Heart left ventricle (tissue), 16 donors: ENCODE results near the gene TRPT1. TPM values are rescaled to one million over a fixed set of nuclear protein-coding genes. Genes with fewer than 3 reads are reported as not detected.

Source experiments
- ATAC-seq, 4 donors: fragments of 200-7000 bp; cut with Tn5 transposase; one replicate each; pipeline ENCODE4 v1.9.1; 2020 to 2022; ENCODE audit warnings: moderate library complexity in 4 of 4, mild to moderate bottlenecking in 3 of 4, moderate number of reproducible peaks in 1 of 4
- DNase-seq, 5 donors: peaks; one replicate each; pipeline ENCODE4 v3.0.0-alpha.2; 2020
- H3K27ac ChIP-seq, 12 donors: fragments of 200-600 bp; sonication (generic) in 4 of 12; one replicate each; pipeline versions ENCODE4 v1.5.0 to v1.8.0; 2016 to 2022; ENCODE audit warnings: mild to moderate bottlenecking in 2 of 12
- H3K27me3 ChIP-seq, 9 donors: fragments of 200-600 bp; sonication (generic) in 2 of 9; one replicate each; pipeline versions ENCODE4 v1.5.1 to v1.8.0; 2016 to 2022; ENCODE audit warnings: mild to moderate bottlenecking in 3 of 9
- H3K36me3 ChIP-seq, 9 donors: fragments of 200-600 bp; sonication (generic) in 2 of 9; one replicate each; pipeline versions ENCODE4 v1.5.0 to v1.8.0; 2018 to 2022; ENCODE audit warnings: mild to moderate bottlenecking in 2 of 9
- H3K4me1 ChIP-seq, 12 donors: fragments of 200-600 bp; sonication (generic) in 4 of 12; one replicate each; pipeline versions ENCODE4 v1.5.0 to v1.8.0; 2016 to 2022; ENCODE audit warnings: mild to moderate bottlenecking in 3 of 12
- H3K4me3 ChIP-seq, 12 donors: fragments of 200-600 bp; sonication (generic) in 4 of 12; one replicate each; pipeline versions ENCODE4 v1.5.0 to v1.8.0; 2017 to 2022; ENCODE audit warnings: mild to moderate bottlenecking in 9 of 12, moderate library complexity in 4 of 12
- H3K9me3 ChIP-seq, 12 donors: fragments of 200-600 bp; sonication (generic) in 4 of 12; one replicate each; pipeline versions ENCODE4 v1.5.0 to v1.8.0; 2016 to 2022; ENCODE audit warnings: mild to moderate bottlenecking in 1 of 12
- POLR2A ChIP-seq, 2 donors: fragments of 450-650 bp; IDR thresholded peaks; one replicate each; pipeline ENCODE4 v1.6.1; 2017; ENCODE audit warnings: antibody characterized with exemption in 2 of 2, mild to moderate bottlenecking in 2 of 2, moderate library complexity in 2 of 2
- WGBS, 4 donors: extraction: QIAGEN DNeasy Blood & Tissue Kit in 2 of 4; methylation state at CpG; one replicate each; pipeline versions ENCODE4 v1.1.5 to v1.1.7; 2013 to 2018; 5-methylcytosine and 5-hydroxymethylcytosine counted together
- intact Hi-C, 10 donors: fragments of 100-400 bp; cut with DNase I; formaldehyde crosslinking; loops; one replicate each; pipeline versions ENCODE4 v1.11.1 to v1.14.2; 2022
- polyA plus RNA-seq, 2 donors: library from polyadenylated mRNA; stranded (reverse); fragments of 200-250 nt; gene quantifications; one replicate each; pipeline ENCODE4 v1.2.3, GENCODE V29; 2013
- total RNA-seq, 9 donors: library from RNA; depleted of rRNA in 2 of 9; stranded (reverse); fragments of >200 nt in 2 of 9; fragmentation: NEBNext Ultra II Directional in 3 of 9; extraction: Animal tissue kit (Norgen Biotek cat#: 25700) in 3 of 9; gene quantifications; one replicate each; pipeline versions ENCODE4 v1.1.0 to v1.2.4, GENCODE V29; 2016 to 2023
- TF ChIP-seq, protein P1 (sequence below), 12 donors: fragments of 200-600 bp; sonication (generic) in 4 of 12; IDR thresholded peaks; one replicate each; pipeline versions ENCODE4 v1.5.0 to v1.8.0; 2018 to 2022; ENCODE audit warnings: antibody characterized with exemption in 12 of 12, mild to moderate bottlenecking in 5 of 12
- donor health status: ischemic (EF 13 %, LVEDD 7.1; RV severe dilation, severe dysfunction).
- donor health status: healthy with polysubstance abuse.
- donor health status: DM: no; HTN: yes; CAD: no.
- donor health status: DM: no; HTN: no; CAD: no.
- donor health status: ischemic (EF 25% LVEDD 6.9; RV normal size, moderate dysfunction).
- donor health status: ischemic (EF 25% LVEDD 5.7; RV mildly dilated, moderate dysfunction).
- donor health status: healthy.
- donor health status: DM: yes; HTN: yes; CAD: no.
- donor health status: ischemic (EF 35%, LVEDD 5.7; RV mildly dilated, moderate dysfunction).
- donor health status: nonischemic (EF 11% LVEDD 7.7; RV severe dilation, severe dysfunction).
- donor health status: DM: yes; HTN: yes; CAD: no.
- donor health status: PGD.
- donor health status: ischemic (EF 29% LVEDD 5.4; RV normal size, mild dysfunction).
- donor health status: nonischemic (EF 23%, LVEDD 6.1; RV moderate dilation, normal function).

Gene TRPT1
- total and polyA plus RNA-seq, 11 donors: 51.2 to 146 (median 65.3) TPM

DNA sequence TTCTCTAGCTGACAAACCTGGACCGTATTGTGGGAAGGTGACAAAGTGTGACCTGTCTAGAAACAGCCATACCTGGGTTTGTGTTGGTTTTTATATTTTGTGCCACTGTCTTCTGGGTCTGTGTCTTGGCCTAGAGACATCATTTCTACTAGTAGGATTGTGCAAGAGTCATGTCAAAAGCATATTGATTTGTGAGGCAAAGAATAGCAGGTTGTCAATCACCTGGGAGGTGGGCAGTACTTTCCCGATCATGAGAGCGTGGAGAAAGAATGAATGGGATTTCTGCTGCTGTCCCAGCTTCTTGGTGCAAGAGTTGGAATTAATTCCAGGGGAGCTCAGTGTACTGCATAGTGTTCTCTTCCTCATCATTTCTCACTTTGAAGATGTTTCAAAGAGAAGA, 24.4 kb downstream of the TRPT1 start:
- peak in 1 of 5 donors; percentile 1 for DNase-seq
- no peaks in the 10 kb centered on the region for H3K9me3 ChIP-seq
- ATAC-seq: no peak
- H3K4me3 ChIP-seq: no peak overlapping the region
- H3K27me3 ChIP-seq: no peaks in the 10 kb centered on the region
- intact Hi-C loops: loop anchor here in 6 of 10 donors (5.0 kb wide), 2 partner anchors 101 to 156 kb away; partner anchors contain the start of genes CATSPERZ (in 5 of the 6) and RPS6KA4 (in 1 of the 6)
- no peak overlapping the region for H3K27ac ChIP-seq
- peaks cover 0 to 88% (median 81%) of the 10 kb centered on the region in 9 donors for H3K36me3 ChIP-seq
- no peak for TF ChIP-seq POLR2A (IDR thresholded peaks at IDR 0.05)
- TF ChIP-seq, protein P1, sequence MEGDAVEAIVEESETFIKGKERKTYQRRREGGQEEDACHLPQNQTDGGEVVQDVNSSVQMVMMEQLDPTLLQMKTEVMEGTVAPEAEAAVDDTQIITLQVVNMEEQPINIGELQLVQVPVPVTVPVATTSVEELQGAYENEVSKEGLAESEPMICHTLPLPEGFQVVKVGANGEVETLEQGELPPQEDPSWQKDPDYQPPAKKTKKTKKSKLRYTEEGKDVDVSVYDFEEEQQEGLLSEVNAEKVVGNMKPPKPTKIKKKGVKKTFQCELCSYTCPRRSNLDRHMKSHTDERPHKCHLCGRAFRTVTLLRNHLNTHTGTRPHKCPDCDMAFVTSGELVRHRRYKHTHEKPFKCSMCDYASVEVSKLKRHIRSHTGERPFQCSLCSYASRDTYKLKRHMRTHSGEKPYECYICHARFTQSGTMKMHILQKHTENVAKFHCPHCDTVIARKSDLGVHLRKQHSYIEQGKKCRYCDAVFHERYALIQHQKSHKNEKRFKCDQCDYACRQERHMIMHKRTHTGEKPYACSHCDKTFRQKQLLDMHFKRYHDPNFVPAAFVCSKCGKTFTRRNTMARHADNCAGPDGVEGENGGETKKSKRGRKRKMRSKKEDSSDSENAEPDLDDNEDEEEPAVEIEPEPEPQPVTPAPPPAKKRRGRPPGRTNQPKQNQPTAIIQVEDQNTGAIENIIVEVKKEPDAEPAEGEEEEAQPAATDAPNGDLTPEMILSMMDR (IDR thresholded peaks at IDR 0.05): no peak
- 59 to 80% (median 71%) methylated on average over 3 of the region's 3 CpGs for WGBS, 4 donors
- H3K4me1 ChIP-seq: peaks cover 0 to 28% (median 14%) of the 10 kb centered on the region in 12 donors

DNA sequence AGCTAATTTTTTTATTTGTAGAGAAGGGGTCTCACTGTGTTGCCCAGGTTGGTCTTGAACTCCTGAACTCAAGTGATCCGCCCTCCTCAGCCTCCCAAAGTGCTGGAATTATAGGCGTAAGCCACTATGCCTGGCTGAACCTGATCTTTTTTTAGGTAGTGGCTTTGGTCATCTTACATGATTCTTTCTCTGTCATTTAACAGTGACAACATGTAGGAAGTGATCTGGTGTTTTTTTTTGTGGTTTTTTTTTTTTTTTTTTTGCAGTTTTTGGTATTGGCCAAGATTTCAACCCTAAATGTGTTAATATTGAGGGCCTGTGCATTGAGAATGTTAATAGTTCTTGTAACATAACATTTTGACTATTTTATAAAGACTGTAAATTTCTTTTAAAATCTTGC, 27.5 kb downstream of the TRPT1 start:
- DNase-seq: no peak
- H3K4me3 ChIP-seq: no peak overlapping the region
- H3K9me3 ChIP-seq: no peaks in the 10 kb centered on the region
- no peaks in the 10 kb centered on the region for H3K4me1 ChIP-seq
- no peaks in the 10 kb centered on the region for H3K27me3 ChIP-seq
- intact Hi-C loops: no loop called here
- peaks cover 2 to 100% (median 99%) of the 10 kb centered on the region in 9 donors for H3K36me3 ChIP-seq
- no peak for TF ChIP-seq POLR2A (IDR thresholded peaks at IDR 0.05)
- TF ChIP-seq, protein P1 (IDR thresholded peaks at IDR 0.05): no peak
- H3K27ac ChIP-seq: no peak overlapping the region
- 96 to 100% (median 97%) methylated on average over 2 of the region's 2 CpGs for WGBS, 4 donors
- no peak for ATAC-seq

DNA sequence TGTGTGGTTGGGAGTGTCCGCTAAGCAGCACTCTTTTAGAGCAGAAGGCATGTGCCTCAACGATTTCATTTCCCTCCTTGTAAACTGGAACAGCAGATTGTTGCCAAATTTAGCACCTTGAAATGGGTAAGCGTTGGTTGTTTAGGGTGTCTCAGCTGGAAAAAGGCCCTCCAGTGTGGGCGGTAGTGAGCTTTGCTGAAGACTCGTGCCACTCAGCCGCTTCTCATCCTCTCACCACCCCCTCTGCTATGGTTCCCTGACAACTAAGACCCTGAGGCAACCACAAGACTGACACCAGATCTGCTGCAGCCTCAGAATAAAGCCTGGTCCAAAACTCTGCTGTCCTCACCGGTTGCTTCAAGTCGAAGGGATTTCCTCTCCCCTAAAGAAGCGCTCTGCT, 29.4 kb downstream of the TRPT1 start:
- DNase-seq: no peak
- H3K9me3 ChIP-seq: no peaks in the 10 kb centered on the region
- no peaks in the 10 kb centered on the region for H3K27me3 ChIP-seq
- no peak overlapping the region for H3K4me3 ChIP-seq
- intact Hi-C loops: no loop called here
- no peak overlapping the region for H3K27ac ChIP-seq
- TF ChIP-seq, protein P1 (IDR thresholded peaks at IDR 0.05): no peak
- no peak for TF ChIP-seq POLR2A (IDR thresholded peaks at IDR 0.05)
- ATAC-seq: no peak
- peaks cover 2 to 95% (median 94%) of the 10 kb centered on the region in 9 donors for H3K36me3 ChIP-seq
- 78 to 84% (median 80%) methylated on average over 9 of the region's 9 CpGs for WGBS, 4 donors
- peaks cover 0 to 6% (median 0%) of the 10 kb centered on the region in 12 donors for H3K4me1 ChIP-seq

DNA sequence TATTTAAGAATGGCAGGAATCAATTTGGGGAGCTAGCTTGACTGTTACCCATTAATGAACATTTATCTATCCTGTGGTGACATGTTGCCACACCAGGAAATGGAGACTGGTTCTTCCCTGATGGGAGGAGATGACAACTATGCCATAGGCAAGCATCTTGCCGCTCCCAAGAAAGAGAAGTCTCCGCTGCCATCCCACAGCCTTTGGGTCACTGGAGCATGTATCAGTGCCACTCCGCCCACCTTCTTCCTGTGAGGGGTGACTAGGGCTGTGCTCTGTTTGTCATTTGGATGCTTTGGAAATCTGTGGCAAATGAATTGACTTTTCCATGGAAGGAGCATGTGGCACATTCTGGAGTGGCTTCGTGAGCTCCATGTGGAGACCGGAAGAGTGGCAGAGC, 33.6 kb downstream of the TRPT1 start:
- Histone ChIP-seq H3K4me3 (no peak overlapping the region), H3K27me3 (no peaks in the 10 kb centered on the region), H3K27ac (no peak overlapping the region), H3K9me3 (no peaks in the 10 kb centered on the region), H3K36me3 (peaks cover 2 to 89% (median 60%) of the 10 kb centered on the region in 9 donors), H3K4me1 (peaks cover 0 to 12% (median 3%) of the 10 kb centered on the region in 12 donors)
- WGBS, 4 donors: 83 to 94% (median 91%) methylated on average over 5 of the region's 5 CpGs
- DNase-seq (no peak), ATAC-seq (no peak)
- intact Hi-C loops: no loop called here
- TF ChIP-seq, protein P1 (IDR thresholded peaks at IDR 0.05): no peak
- no peak for TF ChIP-seq POLR2A (IDR thresholded peaks at IDR 0.05)
